T-helper 17 cell (primary cell): ENCODE data around the gene PTPRR. TPM values are rescaled to one million over a fixed set of nuclear protein-coding genes. Genes with fewer than 3 reads are reported as not detected.

Experiments
- ATAC-seq: fragments of 150-1000 bp; cut with Tn5 transposase; 2 replicates; pipeline ENCODE4 v1.10.0; 2021; ENCODE audit warnings: mild to moderate bottlenecking, moderate library complexity
- DNase-seq, 3 donors: peaks; one replicate each; pipeline versions ENCODE4 v3.0.0 to v3.0.0-alpha.2; 2020 to 2021
- H3K9me3 ChIP-seq: one replicate; pipeline ENCODE4 v1.7.0; 2013; ENCODE audit warnings: low read length, mild to moderate bottlenecking; ENCODE audit not compliant: control insufficient read depth, poor library complexity, severe bottlenecking
- H3K27ac Mint-ChIP-seq: one replicate; pipeline ENCODE4 v1.8.0; 2022; ENCODE audit warnings: mild to moderate bottlenecking, moderate library complexity, mixed read lengths
- H3K27me3 Mint-ChIP-seq: one replicate; pipeline ENCODE4 v1.8.0; 2022; ENCODE audit warnings: mixed read lengths
- H3K36me3 Mint-ChIP-seq: one replicate; pipeline ENCODE4 v1.8.0; 2022; ENCODE audit warnings: low read depth, mixed read lengths
- H3K4me1 Mint-ChIP-seq: one replicate; pipeline ENCODE4 v1.8.0; 2022; ENCODE audit warnings: mild to moderate bottlenecking, mixed read lengths
- H3K4me3 Mint-ChIP-seq: one replicate; pipeline ENCODE4 v1.8.0; 2022; ENCODE audit warnings: mild to moderate bottlenecking, moderate library complexity, mixed read lengths
- total RNA-seq, 4 donors: library from RNA in 2 of 4; stranded (reverse) in 2 of 4; gene quantifications; one replicate each; pipeline ENCODE4 v1.2.3 and lab custom pipeline; 2022 to 2026

Gene PTPRR
- total RNA-seq, 2 donors from 2014 or later: not detected

GRCh38 chr12:70757830-70758493, 162.6 kb downstream of the PTPRR start:
- H3K36me3 Mint-ChIP-seq: no peaks in the 10 kb centered on the region
- no peaks in the 10 kb centered on the region for H3K9me3 ChIP-seq
- no peaks in the 10 kb centered on the region for H3K4me1 Mint-ChIP-seq
- no peak for DNase-seq
- H3K4me3 Mint-ChIP-seq: no peak overlapping the region
- H3K27me3 Mint-ChIP-seq: peaks cover 17% of the 10 kb centered on the region
- H3K27ac Mint-ChIP-seq: no peak overlapping the region
- ATAC-seq: no peak

- Mint-ChIP-seq H3K27ac (no peak overlapping the region), H3K36me3 (no peaks in the 10 kb centered on the region), H3K4me1 (no peaks in the 10 kb centered on the region), H3K27me3 (peaks cover 28% of the 10 kb centered on the region), H3K4me3 (no peak overlapping the region)
- no peaks in the 10 kb centered on the region for H3K9me3 ChIP-seq
- ATAC-seq (no peak), DNase-seq (no peak)
Measured at GRCh38 chr12:70756791-70757190, 163.7 kb downstream of the PTPRR start.

GRCh38 chr12:70756118-70756517, 164.4 kb downstream of the PTPRR start:
- no peaks in the 10 kb centered on the region for H3K9me3 ChIP-seq
- ATAC-seq (no peak), DNase-seq (no peak)
- H3K4me3 Mint-ChIP-seq: no peak overlapping the region
- no peaks in the 10 kb centered on the region for H3K4me1 Mint-ChIP-seq
- peaks cover 2% of the 10 kb centered on the region for H3K36me3 Mint-ChIP-seq
- peaks cover 30% of the 10 kb centered on the region for H3K27me3 Mint-ChIP-seq
- no peak overlapping the region for H3K27ac Mint-ChIP-seq

GRCh38 chr12:70754330-70754741, 166.2 kb downstream of the PTPRR start:
- DNase-seq: no peak
- Mint-ChIP-seq H3K4me3 (no peak overlapping the region), H3K27ac (no peak overlapping the region), H3K36me3 (peaks cover 2% of the 10 kb centered on the region), H3K27me3 (peaks cover 28% of the 10 kb centered on the region), H3K4me1 (no peaks in the 10 kb centered on the region)
- no peaks in the 10 kb centered on the region for H3K9me3 ChIP-seq
- no peak for ATAC-seq

GRCh38 chr12:70752327-70752726, 168.2 kb downstream of the PTPRR start:
- peaks cover 39% of the 10 kb centered on the region for H3K27me3 Mint-ChIP-seq

GRCh38 chr12:70749931-70750330, 170.6 kb downstream of the PTPRR start:
- Mint-ChIP-seq H3K27ac (no peak overlapping the region), H3K4me3 (no peak overlapping the region), H3K36me3 (peaks cover 2% of the 10 kb centered on the region), H3K27me3 (peaks cover 39% of the 10 kb centered on the region), H3K4me1 (no peaks in the 10 kb centered on the region)
- ATAC-seq: no peak
- no peaks in the 10 kb centered on the region for H3K9me3 ChIP-seq
- DNase-seq: no peak

More at GRCh38 chr12:70752327-70752726, 168.2 kb downstream of the PTPRR start:
- H3K36me3 Mint-ChIP-seq: peaks cover 2% of the 10 kb centered on the region
- H3K4me1 Mint-ChIP-seq: no peaks in the 10 kb centered on the region
- no peak for ATAC-seq
- no peak for DNase-seq
- H3K27ac Mint-ChIP-seq: no peak overlapping the region
- no peaks in the 10 kb centered on the region for H3K9me3 ChIP-seq
- no peak overlapping the region for H3K4me3 Mint-ChIP-seq

GRCh38 chr12:70748809-70749208, 171.7 kb downstream of the PTPRR start:
- no peaks in the 10 kb centered on the region for H3K9me3 ChIP-seq

GRCh38 chr12:70747445-70748260, 172.9 kb downstream of the PTPRR start:
- no peaks in the 10 kb centered on the region for H3K4me1 Mint-ChIP-seq
- H3K27ac Mint-ChIP-seq: no peak overlapping the region
- ATAC-seq: no peak
- H3K27me3 Mint-ChIP-seq: peaks cover 23% of the 10 kb centered on the region
- H3K36me3 Mint-ChIP-seq: peaks cover 2% of the 10 kb centered on the region
- no peaks in the 10 kb centered on the region for H3K9me3 ChIP-seq
- no peak for DNase-seq
- H3K4me3 Mint-ChIP-seq: no peak overlapping the region

More at GRCh38 chr12:70748809-70749208, 171.7 kb downstream of the PTPRR start:
- ATAC-seq: no peak
- Mint-ChIP-seq H3K27me3 (peaks cover 30% of the 10 kb centered on the region), H3K4me3 (no peak overlapping the region), H3K36me3 (peaks cover 2% of the 10 kb centered on the region), H3K27ac (no peak overlapping the region), H3K4me1 (no peaks in the 10 kb centered on the region)
- DNase-seq: no peak

GRCh38 chr12:70745048-70745447, 175.5 kb downstream of the PTPRR start:
- peaks cover 25% of the 10 kb centered on the region for H3K27me3 Mint-ChIP-seq
- no peaks in the 10 kb centered on the region for H3K36me3 Mint-ChIP-seq
- H3K9me3 ChIP-seq: no peaks in the 10 kb centered on the region
- DNase-seq (no peak), ATAC-seq (no peak)
- no peak overlapping the region for H3K4me3 Mint-ChIP-seq
- H3K4me1 Mint-ChIP-seq: no peaks in the 10 kb centered on the region
- no peak overlapping the region for H3K27ac Mint-ChIP-seq

GRCh38 chr12:70744178-70744577, 176.4 kb downstream of the PTPRR start:
- Mint-ChIP-seq H3K4me3 (no peak overlapping the region), H3K27ac (no peak overlapping the region), H3K27me3 (peaks cover 33% of the 10 kb centered on the region), H3K36me3 (no peaks in the 10 kb centered on the region), H3K4me1 (no peaks in the 10 kb centered on the region)
- no peaks in the 10 kb centered on the region for H3K9me3 ChIP-seq
- ATAC-seq (no peak), DNase-seq (no peak)

- ATAC-seq (no peak), DNase-seq (no peak)
- Mint-ChIP-seq H3K27me3 (peaks cover 37% of the 10 kb centered on the region), H3K27ac (no peak overlapping the region), H3K36me3 (no peaks in the 10 kb centered on the region), H3K4me3 (no peak overlapping the region), H3K4me1 (no peaks in the 10 kb centered on the region)
- H3K9me3 ChIP-seq: no peaks in the 10 kb centered on the region
Measured at GRCh38 chr12:70741256-70741655, 179.3 kb downstream of the PTPRR start.

- Mint-ChIP-seq H3K27me3 (peaks cover 43% of the 10 kb centered on the region), H3K4me1 (no peaks in the 10 kb centered on the region), H3K27ac (no peak overlapping the region), H3K4me3 (no peak overlapping the region), H3K36me3 (no peaks in the 10 kb centered on the region)
- DNase-seq (no peak), ATAC-seq (no peak)
- no peaks in the 10 kb centered on the region for H3K9me3 ChIP-seq
Measured at GRCh38 chr12:70739756-70740155, 180.8 kb downstream of the PTPRR start.

- no peak for DNase-seq
- H3K9me3 ChIP-seq: no peaks in the 10 kb centered on the region
- no peak overlapping the region for H3K27ac Mint-ChIP-seq
- no peak overlapping the region for H3K4me3 Mint-ChIP-seq
- no peaks in the 10 kb centered on the region for H3K4me1 Mint-ChIP-seq
- no peaks in the 10 kb centered on the region for H3K36me3 Mint-ChIP-seq
- no peak for ATAC-seq
- H3K27me3 Mint-ChIP-seq: peaks cover 38% of the 10 kb centered on the region
Measured at GRCh38 chr12:70736351-70737133, 184.0 kb downstream of the PTPRR start.
